ENCODE results near the gene MYBL2.

- TF ChIP-seq CTCF (IDR thresholded peaks at IDR 0.05) (no peak), POLR2A (IDR thresholded peaks at IDR 0.05) (no peak)
Measured at GRCh38 chr20:43662943-43663655, 3.8 kb upstream of the MYBL2 start.
